Large intestine (tissue), 3 donors: ENCODE data around the gene ASS1. TPM values are rescaled to one million over a fixed set of nuclear protein-coding genes. Genes with fewer than 3 reads are reported as not detected.

ENCODE experiments used
- DNase-seq, 2 donors: peaks; one replicate each; pipeline versions ENCODE4 v3.0.0 to v3.0.0-alpha.2; 2013
- H3K27ac ChIP-seq: one replicate; pipeline ENCODE4 v1.5.1; 2013; ENCODE audit warnings: low read length
- H3K27me3 ChIP-seq: 2 replicates; pipeline ENCODE4 v1.6.1; 2013; ENCODE audit warnings: low read length; ENCODE audit not compliant: control insufficient read depth, insufficient read depth
- H3K36me3 ChIP-seq: 2 replicates; pipeline ENCODE4 v1.6.1; 2013; ENCODE audit warnings: low read length; ENCODE audit not compliant: control insufficient read depth, insufficient read depth
- H3K4me1 ChIP-seq: one replicate; pipeline ENCODE4 v1.6.1; 2013; ENCODE audit warnings: low read length; ENCODE audit not compliant: control insufficient read depth, insufficient read depth
- H3K4me3 ChIP-seq: one replicate; pipeline ENCODE4 v1.5.1; 2013; ENCODE audit warnings: low read length
- H3K9me3 ChIP-seq: one replicate; pipeline ENCODE4 v1.6.1; 2013; ENCODE audit warnings: mild to moderate bottlenecking, low read depth, low read length, moderate library complexity; ENCODE audit not compliant: control insufficient read depth
- WGBS: methylation state at CpG from one replicate; pipeline ENCODE4 v1.1.5; 2013; ENCODE audit warnings: low lambda C conversion rate; ENCODE audit not compliant: insufficient coverage; 5-methylcytosine and 5-hydroxymethylcytosine counted together
- polyA plus RNA-seq: library from polyadenylated mRNA; unstranded; fragments of 120-200 nt; gene quantifications from one replicate; pipeline ENCODE4 v1.2.1, GENCODE V29; 2013

ASS1 gene
- polyA plus RNA-seq, 1 donor = 704 TPM

GRCh38 chr9:130528674-130529073 lies 83.9 kb downstream of the ASS1 start:
- Histone ChIP-seq H3K27me3 (peaks cover 12% of the 10 kb centered on the region), H3K4me1 (no peaks in the 10 kb centered on the region), H3K4me3 (no peak overlapping the region), H3K9me3 (no peaks in the 10 kb centered on the region), H3K27ac (no peak overlapping the region), H3K36me3 (no peaks in the 10 kb centered on the region)
- 94% methylated on average over 2 of the region's 8 CpGs for WGBS
- DNase-seq = no peak

GRCh38 chr9:130530938-130531337 lies 86.2 kb downstream of the ASS1 start:
- H3K36me3 ChIP-seq = no peaks in the 10 kb centered on the region
- no peak for DNase-seq
- no CpG with 5 or more reads among the region's 9 CpGs for WGBS
- no peaks in the 10 kb centered on the region for H3K4me1 ChIP-seq
- H3K27ac ChIP-seq = no peak overlapping the region
- no peak overlapping the region for H3K4me3 ChIP-seq
- peaks cover 20% of the 10 kb centered on the region for H3K27me3 ChIP-seq
- no peaks in the 10 kb centered on the region for H3K9me3 ChIP-seq

GRCh38 chr9:130531670-130532069 lies 86.9 kb downstream of the ASS1 start:
- no peak for DNase-seq
- Histone ChIP-seq H3K27me3 (peaks cover 28% of the 10 kb centered on the region), H3K4me1 (no peaks in the 10 kb centered on the region), H3K4me3 (no peak overlapping the region), H3K27ac (no peak overlapping the region), H3K36me3 (no peaks in the 10 kb centered on the region), H3K9me3 (no peaks in the 10 kb centered on the region)
- WGBS = no CpG with 5 or more reads among the region's 8 CpGs

- Histone ChIP-seq H3K27me3 (peaks cover 36% of the 10 kb centered on the region), H3K27ac (no peak overlapping the region), H3K4me1 (no peaks in the 10 kb centered on the region), H3K9me3 (no peaks in the 10 kb centered on the region), H3K36me3 (no peaks in the 10 kb centered on the region), H3K4me3 (no peak overlapping the region)
- WGBS = no CpG with 5 or more reads among the region's 10 CpGs
- DNase-seq = no peak
Measured at GRCh38 chr9:130532426-130533080, 87.8 kb downstream of the ASS1 start.

GRCh38 chr9:130535818-130536521 lies 91.2 kb downstream of the ASS1 start:
- no peaks in the 10 kb centered on the region for H3K36me3 ChIP-seq
- WGBS = no CpG with 5 or more reads among the region's 28 CpGs
- H3K9me3 ChIP-seq = no peaks in the 10 kb centered on the region
- H3K4me3 ChIP-seq = no peak overlapping the region
- DNase-seq = peak; percentile 15 to 43
- no peaks in the 10 kb centered on the region for H3K4me1 ChIP-seq
- H3K27ac ChIP-seq = no peak overlapping the region
- H3K27me3 ChIP-seq = peaks cover 63% of the 10 kb centered on the region

- peaks cover 66% of the 10 kb centered on the region for H3K27me3 ChIP-seq
- no peak overlapping the region for H3K27ac ChIP-seq
- no peaks in the 10 kb centered on the region for H3K36me3 ChIP-seq
- H3K4me1 ChIP-seq = no peaks in the 10 kb centered on the region
- H3K4me3 ChIP-seq = no peak overlapping the region
- no CpG with 5 or more reads among the region's 3 CpGs for WGBS
- no peaks in the 10 kb centered on the region for H3K9me3 ChIP-seq
- no peak for DNase-seq
Measured at GRCh38 chr9:130536701-130537107, 91.9 kb downstream of the ASS1 start.

- no peaks in the 10 kb centered on the region for H3K9me3 ChIP-seq
- peaks cover 73% of the 10 kb centered on the region for H3K27me3 ChIP-seq
- 15% methylated on average over 1 of the region's 25 CpGs for WGBS
- H3K4me3 ChIP-seq = no peak overlapping the region
- DNase-seq = no peak
- no peak overlapping the region for H3K27ac ChIP-seq
- H3K36me3 ChIP-seq = no peaks in the 10 kb centered on the region
- H3K4me1 ChIP-seq = no peaks in the 10 kb centered on the region
Measured at GRCh38 chr9:130537346-130538050, 92.7 kb downstream of the ASS1 start.

- H3K27me3 ChIP-seq = peaks cover 69% of the 10 kb centered on the region
- WGBS = no CpG with 5 or more reads among the region's 11 CpGs
- no peak for DNase-seq
- no peaks in the 10 kb centered on the region for H3K36me3 ChIP-seq
- H3K9me3 ChIP-seq = no peaks in the 10 kb centered on the region
- no peak overlapping the region for H3K27ac ChIP-seq
- H3K4me3 ChIP-seq = no peak overlapping the region
- H3K4me1 ChIP-seq = no peaks in the 10 kb centered on the region
Measured at GRCh38 chr9:130539420-130540223, 94.9 kb downstream of the ASS1 start.

- Histone ChIP-seq H3K36me3 (no peaks in the 10 kb centered on the region), H3K9me3 (no peaks in the 10 kb centered on the region), H3K27me3 (peaks cover 61% of the 10 kb centered on the region), H3K4me3 (no peak overlapping the region), H3K27ac (no peak overlapping the region), H3K4me1 (no peaks in the 10 kb centered on the region)
- WGBS = no CpG with 5 or more reads among the region's 2 CpGs
- DNase-seq = no peak
Measured at GRCh38 chr9:130541533-130541932, 96.8 kb downstream of the ASS1 start.

GRCh38 chr9:130542038-130542437 lies 97.3 kb downstream of the ASS1 start:
- Histone ChIP-seq H3K36me3 (no peaks in the 10 kb centered on the region), H3K27me3 (peaks cover 57% of the 10 kb centered on the region), H3K27ac (no peak overlapping the region), H3K9me3 (no peaks in the 10 kb centered on the region), H3K4me1 (no peaks in the 10 kb centered on the region), H3K4me3 (no peak overlapping the region)
- WGBS = no CpG with 5 or more reads among the region's 5 CpGs
- no peak for DNase-seq
